Measurements from ENCODE around the gene LRRC4B. TPM values are rescaled to one million over a fixed set of nuclear protein-coding genes. Genes with fewer than 3 reads are reported as not detected.

LRRC4B gene
- total RNA-seq, 1 donor, result not detected

GRCh38 chr19:50546527-50547221 is 21.6 kb downstream of the LRRC4B start:
- no peak for TF ChIP-seq CTCF (IDR thresholded peaks at IDR 0.05; ENCODE audit: insufficient read depth, low read depth, low read length)
- DNase-seq (ENCODE audit: low read depth), result no peak
- no peak overlapping the region for H3K4me3 ChIP-seq (ENCODE audit: low read depth, low read length)

- no peak overlapping the region for H3K4me3 ChIP-seq (ENCODE audit: low read depth, low read length)
- DNase-seq (ENCODE audit: low read depth), result no peak
- TF ChIP-seq CTCF (IDR thresholded peaks at IDR 0.05; ENCODE audit: insufficient read depth, low read depth, low read length), result no peak
Measured at GRCh38 chr19:50542943-50543342, 25.3 kb downstream of the LRRC4B start.

- DNase-seq (ENCODE audit: low read depth), result peak; percentile 63
- peak; percentile 77 for TF ChIP-seq CTCF (IDR thresholded peaks at IDR 0.05; ENCODE audit: insufficient read depth, low read depth, low read length)
- H3K4me3 ChIP-seq (ENCODE audit: low read depth, low read length), result no peak overlapping the region
Measured at GRCh38 chr19:50537769-50538230, 30.4 kb downstream of the LRRC4B start.

GRCh38 chr19:50537306-50537685 is 30.9 kb downstream of the LRRC4B start:
- no peak for DNase-seq (ENCODE audit: low read depth)
- no peak overlapping the region for H3K4me3 ChIP-seq (ENCODE audit: low read depth, low read length)
- no peak for TF ChIP-seq CTCF (IDR thresholded peaks at IDR 0.05; ENCODE audit: insufficient read depth, low read depth, low read length)

- H3K4me3 ChIP-seq (ENCODE audit: low read depth, low read length), result no peak overlapping the region
- DNase-seq (ENCODE audit: low read depth), result no peak
- no peak for TF ChIP-seq CTCF (IDR thresholded peaks at IDR 0.05; ENCODE audit: insufficient read depth, low read depth, low read length)
Measured at GRCh38 chr19:50536662-50537305, 31.5 kb downstream of the LRRC4B start.

GRCh38 chr19:50535672-50536187 is 32.5 kb downstream of the LRRC4B start:
- H3K4me3 ChIP-seq (ENCODE audit: low read depth, low read length), result no peak overlapping the region
- DNase-seq (ENCODE audit: low read depth), result no peak
- TF ChIP-seq CTCF (IDR thresholded peaks at IDR 0.05; ENCODE audit: insufficient read depth, low read depth, low read length), result no peak

Data from fibroblast of villous mesenchyme (primary cell).